ENCODE measurements around the gene SSH2. TPM values are rescaled to one million over a fixed set of nuclear protein-coding genes. Genes with fewer than 3 reads are reported as not detected.

Gene SSH2
- total and polyA plus RNA-seq, 2 donors from 2014 or later = 19.7 to 62.5 TPM

DNA sequence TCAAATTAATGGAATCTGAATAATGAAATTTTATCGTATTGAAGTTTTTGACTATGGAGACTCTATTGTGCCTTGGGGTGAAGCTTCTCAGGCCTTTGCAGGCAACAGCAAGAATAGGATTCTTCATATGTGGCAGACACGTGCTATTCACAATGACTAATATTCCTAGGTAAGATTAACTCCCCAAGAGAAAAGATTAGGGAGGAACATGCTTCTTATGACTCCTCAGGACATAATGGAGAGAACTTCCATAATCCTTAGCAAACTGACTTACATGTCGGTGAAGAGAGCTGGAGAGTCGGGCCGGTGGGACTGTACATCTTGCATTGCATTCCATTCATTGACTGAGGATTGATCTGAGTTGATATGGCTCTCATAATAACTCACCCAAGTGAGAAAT is 258.4 kb downstream of the SSH2 start:
- DNase-seq (peak in 1 of 5 donors; percentile 25), FAIRE-seq (no peak)
- no peaks in the 10 kb centered on the region for H3K4me1 ChIP-seq (ENCODE audit: control insufficient read depth in 2 of 3, insufficient read depth in 2 of 3, low read depth in 1 of 3, low read length in 3 of 3)
- no peak overlapping the region for H3K9ac ChIP-seq (ENCODE audit: low read length in 3 of 3)
- TF ChIP-seq, protein P1, sequence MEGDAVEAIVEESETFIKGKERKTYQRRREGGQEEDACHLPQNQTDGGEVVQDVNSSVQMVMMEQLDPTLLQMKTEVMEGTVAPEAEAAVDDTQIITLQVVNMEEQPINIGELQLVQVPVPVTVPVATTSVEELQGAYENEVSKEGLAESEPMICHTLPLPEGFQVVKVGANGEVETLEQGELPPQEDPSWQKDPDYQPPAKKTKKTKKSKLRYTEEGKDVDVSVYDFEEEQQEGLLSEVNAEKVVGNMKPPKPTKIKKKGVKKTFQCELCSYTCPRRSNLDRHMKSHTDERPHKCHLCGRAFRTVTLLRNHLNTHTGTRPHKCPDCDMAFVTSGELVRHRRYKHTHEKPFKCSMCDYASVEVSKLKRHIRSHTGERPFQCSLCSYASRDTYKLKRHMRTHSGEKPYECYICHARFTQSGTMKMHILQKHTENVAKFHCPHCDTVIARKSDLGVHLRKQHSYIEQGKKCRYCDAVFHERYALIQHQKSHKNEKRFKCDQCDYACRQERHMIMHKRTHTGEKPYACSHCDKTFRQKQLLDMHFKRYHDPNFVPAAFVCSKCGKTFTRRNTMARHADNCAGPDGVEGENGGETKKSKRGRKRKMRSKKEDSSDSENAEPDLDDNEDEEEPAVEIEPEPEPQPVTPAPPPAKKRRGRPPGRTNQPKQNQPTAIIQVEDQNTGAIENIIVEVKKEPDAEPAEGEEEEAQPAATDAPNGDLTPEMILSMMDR (IDR thresholded peaks at IDR 0.05; ENCODE audit: borderline replicate concordance, extremely low read depth, insufficient read depth) = no peak
- no peaks in the 10 kb centered on the region for H3K9me3 ChIP-seq (ENCODE audit: control insufficient read depth in 2 of 3, insufficient read depth in 1 of 3, low read length in 3 of 3)
- H3K4me3 ChIP-seq (ENCODE audit: low read length in 3 of 3) = no peak overlapping the region
- H3K27ac ChIP-seq (ENCODE audit: low read depth in 2 of 2, low read length in 2 of 2) = no peak overlapping the region
- intact Hi-C loops (cut with DNase I) = no loop called here
- no peaks in the 10 kb centered on the region for H3K27me3 ChIP-seq (ENCODE audit: control insufficient read depth, insufficient read depth, low read length)
- peaks cover 0 to 36% (median 7%) of the 10 kb centered on the region in 3 donors for H3K36me3 ChIP-seq (ENCODE audit: control insufficient read depth in 2 of 3, insufficient read depth in 3 of 3, low read length in 3 of 3)

DNA sequence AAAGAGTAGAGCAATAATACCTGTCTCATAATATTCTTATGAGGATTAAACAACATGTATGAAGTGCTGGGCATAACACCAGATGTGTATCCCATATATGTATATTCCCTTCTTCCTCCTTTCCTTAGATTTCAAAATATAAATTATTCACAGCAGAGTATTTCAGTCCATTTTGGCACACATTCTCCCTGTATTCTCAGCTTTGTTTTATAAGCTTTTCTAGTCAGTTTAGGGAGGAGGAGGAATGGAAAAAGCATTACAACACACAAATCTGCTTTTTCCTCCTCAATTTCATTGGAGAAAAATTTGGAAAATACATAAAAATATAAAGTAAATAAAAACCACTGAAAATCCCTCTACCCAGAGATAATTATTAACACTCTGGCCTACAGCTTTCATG is 260.8 kb downstream of the SSH2 start:
- no peaks in the 10 kb centered on the region for H3K9me3 ChIP-seq (ENCODE audit: control insufficient read depth in 2 of 3, insufficient read depth in 1 of 3, low read length in 3 of 3)
- no peak overlapping the region for H3K27ac ChIP-seq (ENCODE audit: low read depth in 2 of 2, low read length in 2 of 2)
- H3K4me1 ChIP-seq (ENCODE audit: control insufficient read depth in 2 of 3, insufficient read depth in 2 of 3, low read depth in 1 of 3, low read length in 3 of 3) = no peaks in the 10 kb centered on the region
- DNase-seq (no peak), FAIRE-seq (no peak)
- H3K9ac ChIP-seq (ENCODE audit: low read length in 3 of 3) = no peak overlapping the region
- peaks cover 0 to 26% (median 7%) of the 10 kb centered on the region in 3 donors for H3K36me3 ChIP-seq (ENCODE audit: control insufficient read depth in 2 of 3, insufficient read depth in 3 of 3, low read length in 3 of 3)
- intact Hi-C loops (cut with DNase I) = no loop called here
- TF ChIP-seq, protein P1 (IDR thresholded peaks at IDR 0.05; ENCODE audit: borderline replicate concordance, extremely low read depth, insufficient read depth) = no peak
- no peak overlapping the region for H3K4me3 ChIP-seq (ENCODE audit: low read length in 3 of 3)
- no peaks in the 10 kb centered on the region for H3K27me3 ChIP-seq (ENCODE audit: control insufficient read depth, insufficient read depth, low read length)

DNA sequence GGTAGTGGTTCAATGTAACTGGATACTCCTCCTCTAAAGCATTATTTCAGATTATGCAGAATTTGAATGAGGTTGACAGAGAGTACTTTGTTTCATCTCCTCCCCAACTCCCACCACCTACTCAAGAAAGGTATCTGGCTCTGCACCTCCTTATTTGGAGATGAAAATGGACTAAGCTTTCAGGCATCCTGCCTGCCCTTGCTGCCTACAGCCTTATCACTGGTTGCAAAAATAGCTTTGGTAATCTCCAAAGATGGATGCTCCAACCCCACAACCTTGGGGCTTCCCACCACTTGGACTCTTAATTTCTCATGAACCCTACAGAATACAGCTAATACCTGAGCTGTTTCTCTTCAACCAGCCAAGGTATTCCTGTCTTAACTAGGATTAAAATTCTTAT is 262.1 kb downstream of the SSH2 start:
- Histone ChIP-seq H3K36me3 (ENCODE audit: control insufficient read depth in 2 of 3, insufficient read depth in 3 of 3, low read length in 3 of 3) (peaks cover 0 to 26% (median 5%) of the 10 kb centered on the region in 3 donors), H3K27ac (ENCODE audit: low read depth in 2 of 2, low read length in 2 of 2) (no peak overlapping the region), H3K4me3 (ENCODE audit: low read length in 3 of 3) (no peak overlapping the region), H3K9me3 (ENCODE audit: control insufficient read depth in 2 of 3, insufficient read depth in 1 of 3, low read length in 3 of 3) (no peaks in the 10 kb centered on the region), H3K4me1 (ENCODE audit: control insufficient read depth in 2 of 3, insufficient read depth in 2 of 3, low read depth in 1 of 3, low read length in 3 of 3) (no peaks in the 10 kb centered on the region), H3K27me3 (ENCODE audit: control insufficient read depth, insufficient read depth, low read length) (no peaks in the 10 kb centered on the region), H3K9ac (ENCODE audit: low read length in 3 of 3) (no peak overlapping the region)
- TF ChIP-seq, protein P1 (IDR thresholded peaks at IDR 0.05; ENCODE audit: borderline replicate concordance, extremely low read depth, insufficient read depth) = no peak
- FAIRE-seq (no peak), DNase-seq (no peak)
- intact Hi-C loops (cut with DNase I) = no loop called here

DNA sequence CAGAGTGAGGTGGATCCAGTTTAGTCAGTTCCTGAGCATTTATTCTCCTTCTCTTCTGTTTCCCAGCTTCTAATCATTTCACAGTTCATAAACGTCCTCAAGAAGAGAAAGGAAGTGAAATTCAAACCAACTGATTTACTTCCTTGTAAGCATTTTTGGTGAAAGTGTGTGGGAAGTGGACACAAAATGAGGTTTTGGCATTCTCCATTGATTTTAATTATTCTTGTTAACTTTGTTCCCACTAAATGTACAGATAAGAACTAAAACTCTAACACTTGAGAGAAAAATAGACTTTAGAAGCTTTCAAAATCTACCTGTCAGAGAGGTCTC is 264.6 kb downstream of the SSH2 start:
- peak overlapping the region in 1 of 2 donors; percentile 14 for H3K27ac ChIP-seq (ENCODE audit: low read depth in 2 of 2, low read length in 2 of 2)
- H3K36me3 ChIP-seq (ENCODE audit: control insufficient read depth in 2 of 3, insufficient read depth in 3 of 3, low read length in 3 of 3) = peaks cover 0 to 19% (median 5%) of the 10 kb centered on the region in 3 donors
- TF ChIP-seq, protein P1 (IDR thresholded peaks at IDR 0.05; ENCODE audit: borderline replicate concordance, extremely low read depth, insufficient read depth) = no peak
- no peaks in the 10 kb centered on the region for H3K27me3 ChIP-seq (ENCODE audit: control insufficient read depth, insufficient read depth, low read length)
- no peaks in the 10 kb centered on the region for H3K4me1 ChIP-seq (ENCODE audit: control insufficient read depth in 2 of 3, insufficient read depth in 2 of 3, low read depth in 1 of 3, low read length in 3 of 3)
- intact Hi-C loops (cut with DNase I) = no loop called here
- H3K9ac ChIP-seq (ENCODE audit: low read length in 3 of 3) = no peak overlapping the region
- no peak overlapping the region for H3K4me3 ChIP-seq (ENCODE audit: low read length in 3 of 3)
- DNase-seq (peak in 1 of 5 donors; percentile 40), FAIRE-seq (no peak)
- H3K9me3 ChIP-seq (ENCODE audit: control insufficient read depth in 2 of 3, insufficient read depth in 1 of 3, low read length in 3 of 3) = no peaks in the 10 kb centered on the region

All from kidney (tissue), 14 donors.